Keratinocyte (primary cell): ENCODE results near the gene IGSF9.

Source experiments
- EZH2 ChIP-seq: IDR thresholded peaks from one replicate; pipeline ENCODE4 v1.6.1; 2012; ENCODE audit warnings: inconsistent platforms, mild to moderate bottlenecking, low read length, moderate library complexity
- TF ChIP-seq, protein P1 (sequence below), 3 experiments: IDR thresholded peaks in 1 of 3; conservative IDR thresholded peaks in 1 of 3; optimal IDR thresholded peaks in 1 of 3; 2 replicates in 2 of 3; 3 replicates in 1 of 3; pipeline versions ENCODE3 to v1.5.1; 2011; ENCODE audit warnings: low read length in 3 of 3, mild to moderate bottlenecking in 3 of 3, moderate library complexity in 2 of 3, control low read depth in 1 of 3, inconsistent platforms in 1 of 3; ENCODE audit not compliant: insufficient read depth in 2 of 3; ENCODE audit errors: extremely low read depth in 1 of 3

DNA sequence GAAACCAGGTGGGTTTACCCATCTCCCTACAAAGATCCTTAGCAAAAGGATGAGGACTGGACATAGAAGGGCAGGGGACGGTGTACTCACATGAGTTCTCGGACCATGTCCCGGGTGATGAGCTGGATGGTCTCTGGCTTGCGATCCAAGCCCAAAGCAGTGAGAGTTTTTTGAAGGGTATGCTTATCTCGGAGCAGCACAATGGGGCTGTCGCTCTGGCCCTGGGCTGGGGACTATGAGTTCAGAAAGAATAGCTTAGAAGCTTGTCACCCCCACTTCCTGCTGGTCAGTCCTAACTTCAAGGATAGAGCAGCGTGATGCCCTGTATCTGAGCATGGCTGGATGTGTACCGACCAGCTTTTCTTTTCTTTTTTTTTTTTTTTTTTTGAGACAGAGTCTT lies 55.0 kb downstream of the IGSF9 start:
- TF ChIP-seq, protein P1, sequence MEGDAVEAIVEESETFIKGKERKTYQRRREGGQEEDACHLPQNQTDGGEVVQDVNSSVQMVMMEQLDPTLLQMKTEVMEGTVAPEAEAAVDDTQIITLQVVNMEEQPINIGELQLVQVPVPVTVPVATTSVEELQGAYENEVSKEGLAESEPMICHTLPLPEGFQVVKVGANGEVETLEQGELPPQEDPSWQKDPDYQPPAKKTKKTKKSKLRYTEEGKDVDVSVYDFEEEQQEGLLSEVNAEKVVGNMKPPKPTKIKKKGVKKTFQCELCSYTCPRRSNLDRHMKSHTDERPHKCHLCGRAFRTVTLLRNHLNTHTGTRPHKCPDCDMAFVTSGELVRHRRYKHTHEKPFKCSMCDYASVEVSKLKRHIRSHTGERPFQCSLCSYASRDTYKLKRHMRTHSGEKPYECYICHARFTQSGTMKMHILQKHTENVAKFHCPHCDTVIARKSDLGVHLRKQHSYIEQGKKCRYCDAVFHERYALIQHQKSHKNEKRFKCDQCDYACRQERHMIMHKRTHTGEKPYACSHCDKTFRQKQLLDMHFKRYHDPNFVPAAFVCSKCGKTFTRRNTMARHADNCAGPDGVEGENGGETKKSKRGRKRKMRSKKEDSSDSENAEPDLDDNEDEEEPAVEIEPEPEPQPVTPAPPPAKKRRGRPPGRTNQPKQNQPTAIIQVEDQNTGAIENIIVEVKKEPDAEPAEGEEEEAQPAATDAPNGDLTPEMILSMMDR (optimal IDR thresholded peaks at IDR 0.05 in 1 of 3, IDR thresholded peaks at IDR 0.05 in 1 of 3, conservative IDR thresholded peaks at IDR 0.05 in 1 of 3; ENCODE audit: extremely low read depth in 1 of 3, insufficient read depth in 2 of 3, low read length in 3 of 3) = no peak
- TF ChIP-seq EZH2 = no peak
